Activated CD8-positive, alpha-beta T cell treated with anti-CD3 and anti-CD28 coated beads for 36 hours (primary cell): ENCODE data around the gene GJA4. TPM values are rescaled to one million over a fixed set of nuclear protein-coding genes. Genes with fewer than 3 reads are reported as not detected.
A peak's percentile ranks its signal among the peaks of the same experiment; 100 is the strongest.

Experiments used
- ATAC-seq: fragments of 200-7000 bp; cut with Tn5 transposase; one replicate; pipeline ENCODE4 v1.10.0; 2021; ENCODE audit warnings: mild to moderate bottlenecking, moderate library complexity
- CTCF ChIA-PET: fragments of 350-600 bp; sonication (Branson Sonifier 250); formaldehyde crosslinking; loops from one replicate; lab custom pipeline; 2021; ENCODE audit warnings: antibody characterized with exemption; lab: Charles Lee
- POLR2A ChIA-PET: fragments of 350-600 bp; sonication (Branson Sonifier 250); formaldehyde crosslinking; loops from one replicate; lab custom pipeline; 2021; ENCODE audit warnings: antibody characterized with exemption; lab: Charles Lee
- DNase-seq: peaks from one replicate; pipeline ENCODE4 v3.0.0-alpha.2; 2020
- H3K27ac Mint-ChIP-seq: one replicate; pipeline ENCODE4 v1.8.0; 2021; ENCODE audit warnings: mild to moderate bottlenecking, mixed read lengths
- H3K27me3 Mint-ChIP-seq: one replicate; pipeline ENCODE4 v1.8.0; 2021; ENCODE audit warnings: mixed read lengths
- H3K36me3 Mint-ChIP-seq: one replicate; pipeline ENCODE4 v1.8.0; 2021; ENCODE audit warnings: low read depth, mixed read lengths
- H3K4me1 Mint-ChIP-seq: one replicate; pipeline ENCODE4 v1.8.0; 2021; ENCODE audit warnings: low read depth, mixed read lengths
- H3K4me3 Mint-ChIP-seq: one replicate; pipeline ENCODE4 v1.8.0; 2021; ENCODE audit warnings: mild to moderate bottlenecking, moderate library complexity, mixed read lengths
- H3K9me3 Mint-ChIP-seq: one replicate; pipeline ENCODE4 v1.8.0; 2021; ENCODE audit warnings: mixed read lengths
- intact Hi-C: fragments of 100-400 bp; cut with micrococcal nuclease; formaldehyde crosslinking; loops from one replicate; pipeline ENCODE4 v1.10.0; 2022
- total RNA-seq, 2 experiments: library from RNA; stranded (reverse); gene quantifications; one replicate each; pipeline ENCODE4 v1.2.3, GENCODE V29; 2021
- TF ChIP-seq, protein P1 (sequence below): fragments of 200-600 bp; IDR thresholded peaks from one replicate; pipeline ENCODE4 v1.8.0; 2022; ENCODE audit warnings: antibody characterized with exemption, mild to moderate bottlenecking

The GJA4 gene
- total RNA-seq, 2 experiments from 2014 or later, result not detected

DNA sequence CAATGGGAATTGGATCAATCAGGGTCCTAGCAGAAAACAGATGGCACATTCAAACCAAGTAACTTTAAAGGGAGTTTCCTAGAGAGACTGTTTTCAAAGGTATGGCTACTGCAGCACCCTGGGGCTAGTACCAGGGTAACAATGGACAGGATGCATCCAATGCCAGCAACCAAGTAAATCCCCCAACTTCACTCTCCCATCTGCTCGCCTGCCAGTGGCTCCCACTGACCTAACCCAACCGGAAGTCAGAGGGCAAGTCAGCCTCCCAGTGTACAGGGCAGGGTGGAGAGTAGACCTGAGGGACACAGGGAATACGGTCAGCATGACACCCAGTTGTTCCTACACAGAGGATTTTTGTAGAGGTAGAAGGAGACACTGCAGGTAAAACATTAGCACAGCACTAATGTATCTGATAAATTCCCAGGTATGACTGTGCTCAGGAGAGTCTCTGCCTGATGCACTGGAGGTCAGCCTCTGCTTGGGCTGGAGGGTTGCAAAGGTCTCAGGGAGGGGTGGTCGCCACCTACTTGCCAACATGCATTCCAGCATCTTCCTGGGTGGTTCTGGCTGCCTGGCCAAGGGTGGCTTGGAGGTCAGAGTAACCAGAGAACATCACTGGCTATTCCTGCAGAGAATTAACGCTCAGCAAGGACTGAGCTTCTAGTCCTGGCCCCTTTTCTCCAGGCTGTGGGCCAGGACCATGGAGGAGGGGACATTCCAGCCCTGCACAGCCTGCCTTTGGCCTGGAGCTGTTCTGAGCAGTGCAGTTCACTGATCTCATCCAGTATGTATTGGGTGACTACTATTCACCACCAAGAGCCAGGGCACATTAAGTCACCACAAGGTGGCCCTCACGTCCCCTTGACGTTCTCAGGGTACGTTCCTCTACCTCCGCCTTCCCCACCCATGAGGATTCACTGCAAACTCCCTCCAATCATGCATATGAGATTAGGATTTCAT, 5.1 kb upstream of the GJA4 start:
- peak; percentile 33 for DNase-seq
- no peaks in the 10 kb centered on the region for H3K36me3 Mint-ChIP-seq
- peaks cover 40% of the 10 kb centered on the region for H3K27me3 Mint-ChIP-seq
- ChIA-PET POLR2A (interaction anchor here (0.7 to 0.8 kb wide), 2 partner anchors 228 to 414 kb away, joined by 3 read pairs; no protein-coding TSS in a partner anchor), CTCF (interaction anchor here (0.9 to 1.7 kb wide), 3 partner anchors 9 to 61 kb away, joined by 3 to 5 read pairs (median 4); no protein-coding TSS in a partner anchor)
- TF ChIP-seq, protein P1, sequence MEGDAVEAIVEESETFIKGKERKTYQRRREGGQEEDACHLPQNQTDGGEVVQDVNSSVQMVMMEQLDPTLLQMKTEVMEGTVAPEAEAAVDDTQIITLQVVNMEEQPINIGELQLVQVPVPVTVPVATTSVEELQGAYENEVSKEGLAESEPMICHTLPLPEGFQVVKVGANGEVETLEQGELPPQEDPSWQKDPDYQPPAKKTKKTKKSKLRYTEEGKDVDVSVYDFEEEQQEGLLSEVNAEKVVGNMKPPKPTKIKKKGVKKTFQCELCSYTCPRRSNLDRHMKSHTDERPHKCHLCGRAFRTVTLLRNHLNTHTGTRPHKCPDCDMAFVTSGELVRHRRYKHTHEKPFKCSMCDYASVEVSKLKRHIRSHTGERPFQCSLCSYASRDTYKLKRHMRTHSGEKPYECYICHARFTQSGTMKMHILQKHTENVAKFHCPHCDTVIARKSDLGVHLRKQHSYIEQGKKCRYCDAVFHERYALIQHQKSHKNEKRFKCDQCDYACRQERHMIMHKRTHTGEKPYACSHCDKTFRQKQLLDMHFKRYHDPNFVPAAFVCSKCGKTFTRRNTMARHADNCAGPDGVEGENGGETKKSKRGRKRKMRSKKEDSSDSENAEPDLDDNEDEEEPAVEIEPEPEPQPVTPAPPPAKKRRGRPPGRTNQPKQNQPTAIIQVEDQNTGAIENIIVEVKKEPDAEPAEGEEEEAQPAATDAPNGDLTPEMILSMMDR, result peak; percentile 34
- ATAC-seq, result no peak
- intact Hi-C loops, result no loop called here
- H3K4me3 Mint-ChIP-seq, result no peak overlapping the region
- no peaks in the 10 kb centered on the region for H3K9me3 Mint-ChIP-seq
- H3K27ac Mint-ChIP-seq, result no peak overlapping the region
- H3K4me1 Mint-ChIP-seq, result peaks cover 7% of the 10 kb centered on the region

DNA sequence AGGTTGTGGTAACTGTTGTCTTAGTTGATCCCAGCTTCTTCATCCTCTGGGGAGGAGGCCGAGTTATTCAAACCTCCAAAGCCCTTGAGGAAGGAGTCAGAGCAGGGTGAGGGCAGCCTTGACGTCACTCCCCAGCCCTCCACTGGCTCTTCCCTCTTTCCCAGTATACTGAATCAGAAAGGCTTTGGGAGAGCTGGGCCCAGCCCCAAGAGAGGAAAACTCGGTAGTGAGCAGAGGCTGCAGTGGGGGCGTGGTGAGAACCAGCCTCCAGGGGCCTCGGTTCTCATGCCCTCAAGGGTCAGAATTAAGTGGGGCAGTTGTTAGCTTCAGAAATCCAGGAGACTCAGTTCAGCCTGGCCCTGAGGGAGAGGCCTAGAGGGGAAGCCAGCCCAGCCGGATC, 1.8 kb upstream of the GJA4 start:
- no peaks in the 10 kb centered on the region for H3K36me3 Mint-ChIP-seq
- POLR2A ChIA-PET, result no interaction called here
- peaks cover 7% of the 10 kb centered on the region for H3K4me1 Mint-ChIP-seq
- no peak for ATAC-seq
- DNase-seq, result no peak
- no peak overlapping the region for H3K27ac Mint-ChIP-seq
- H3K4me3 Mint-ChIP-seq, result no peak overlapping the region
- TF ChIP-seq, protein P1, result no peak
- H3K27me3 Mint-ChIP-seq, result peaks cover 28% of the 10 kb centered on the region
- CTCF ChIA-PET, result no interaction called here
- intact Hi-C loops, result no loop called here
- no peaks in the 10 kb centered on the region for H3K9me3 Mint-ChIP-seq

DNA sequence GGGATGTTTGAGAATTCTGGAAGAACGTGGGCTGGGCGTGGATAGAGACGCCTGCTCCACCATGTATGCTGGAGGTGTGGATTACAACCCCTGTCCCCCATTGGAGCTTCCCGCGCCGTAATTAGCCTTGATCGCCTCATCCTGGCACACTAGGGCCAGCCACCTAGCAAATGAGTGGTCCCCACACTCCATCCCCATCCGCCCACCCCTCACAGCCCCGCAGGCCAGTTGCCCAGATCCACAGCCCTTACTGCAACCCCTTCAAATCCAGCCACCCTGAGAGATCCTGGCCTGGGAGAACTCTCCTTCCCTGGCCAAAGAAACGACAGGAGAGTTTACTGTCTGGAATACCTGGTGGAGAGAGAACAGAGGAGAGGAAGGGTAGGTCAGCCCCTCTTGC, 375 bp upstream of the GJA4 start:
- TF ChIP-seq, protein P1, result no peak
- no peaks in the 10 kb centered on the region for H3K9me3 Mint-ChIP-seq
- POLR2A ChIA-PET, result no interaction called here
- DNase-seq (no peak), ATAC-seq (no peak)
- H3K27me3 Mint-ChIP-seq, result peaks cover 24% of the 10 kb centered on the region
- H3K4me1 Mint-ChIP-seq, result peaks cover 7% of the 10 kb centered on the region
- H3K36me3 Mint-ChIP-seq, result no peaks in the 10 kb centered on the region
- intact Hi-C loops, result no loop called here
- no peak overlapping the region for H3K27ac Mint-ChIP-seq
- peak overlapping the region; percentile 38 for H3K4me3 Mint-ChIP-seq
- CTCF ChIA-PET, result no interaction called here

DNA sequence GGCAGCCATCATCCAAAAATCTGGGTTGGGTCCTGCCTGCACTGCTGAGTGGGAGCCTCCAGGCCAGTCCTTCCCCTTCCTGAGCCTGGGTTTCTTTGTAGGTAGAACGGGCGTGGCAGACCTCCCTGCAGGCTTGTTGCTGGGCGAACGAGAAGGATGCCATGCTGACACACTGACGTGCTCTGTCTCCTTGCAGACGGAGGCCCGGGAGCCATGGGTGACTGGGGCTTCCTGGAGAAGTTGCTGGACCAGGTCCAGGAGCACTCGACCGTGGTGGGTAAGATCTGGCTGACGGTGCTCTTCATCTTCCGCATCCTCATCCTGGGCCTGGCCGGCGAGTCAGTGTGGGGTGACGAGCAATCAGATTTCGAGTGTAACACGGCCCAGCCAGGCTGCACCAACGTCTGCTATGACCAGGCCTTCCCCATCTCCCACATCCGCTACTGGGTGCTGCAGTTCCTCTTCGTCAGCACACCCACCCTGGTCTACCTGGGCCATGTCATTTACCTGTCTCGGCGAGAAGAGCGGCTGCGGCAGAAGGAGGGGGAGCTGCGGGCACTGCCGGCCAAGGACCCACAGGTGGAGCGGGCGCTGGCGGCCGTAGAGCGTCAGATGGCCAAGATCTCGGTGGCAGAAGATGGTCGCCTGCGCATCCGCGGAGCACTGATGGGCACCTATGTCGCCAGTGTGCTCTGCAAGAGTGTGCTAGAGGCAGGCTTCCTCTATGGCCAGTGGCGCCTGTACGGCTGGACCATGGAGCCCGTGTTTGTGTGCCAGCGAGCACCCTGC, 1.4 kb downstream of the GJA4 start:
- intact Hi-C loops, result no loop called here

More for the DNA sequence above, 1.4 kb downstream of the GJA4 start:
- Mint-ChIP-seq H3K4me1 (peaks cover 7% of the 10 kb centered on the region), H3K36me3 (no peaks in the 10 kb centered on the region), H3K27me3 (peaks cover 16% of the 10 kb centered on the region), H3K4me3 (no peak overlapping the region), H3K27ac (no peak overlapping the region), H3K9me3 (no peaks in the 10 kb centered on the region)
- ATAC-seq, result no peak
- CTCF ChIA-PET, result no interaction called here
- POLR2A ChIA-PET, result no interaction called here
- TF ChIP-seq, protein P1, result no peak
- DNase-seq, result no peak
